ENCODE measurements around the gene SLC25A51.

DNA sequence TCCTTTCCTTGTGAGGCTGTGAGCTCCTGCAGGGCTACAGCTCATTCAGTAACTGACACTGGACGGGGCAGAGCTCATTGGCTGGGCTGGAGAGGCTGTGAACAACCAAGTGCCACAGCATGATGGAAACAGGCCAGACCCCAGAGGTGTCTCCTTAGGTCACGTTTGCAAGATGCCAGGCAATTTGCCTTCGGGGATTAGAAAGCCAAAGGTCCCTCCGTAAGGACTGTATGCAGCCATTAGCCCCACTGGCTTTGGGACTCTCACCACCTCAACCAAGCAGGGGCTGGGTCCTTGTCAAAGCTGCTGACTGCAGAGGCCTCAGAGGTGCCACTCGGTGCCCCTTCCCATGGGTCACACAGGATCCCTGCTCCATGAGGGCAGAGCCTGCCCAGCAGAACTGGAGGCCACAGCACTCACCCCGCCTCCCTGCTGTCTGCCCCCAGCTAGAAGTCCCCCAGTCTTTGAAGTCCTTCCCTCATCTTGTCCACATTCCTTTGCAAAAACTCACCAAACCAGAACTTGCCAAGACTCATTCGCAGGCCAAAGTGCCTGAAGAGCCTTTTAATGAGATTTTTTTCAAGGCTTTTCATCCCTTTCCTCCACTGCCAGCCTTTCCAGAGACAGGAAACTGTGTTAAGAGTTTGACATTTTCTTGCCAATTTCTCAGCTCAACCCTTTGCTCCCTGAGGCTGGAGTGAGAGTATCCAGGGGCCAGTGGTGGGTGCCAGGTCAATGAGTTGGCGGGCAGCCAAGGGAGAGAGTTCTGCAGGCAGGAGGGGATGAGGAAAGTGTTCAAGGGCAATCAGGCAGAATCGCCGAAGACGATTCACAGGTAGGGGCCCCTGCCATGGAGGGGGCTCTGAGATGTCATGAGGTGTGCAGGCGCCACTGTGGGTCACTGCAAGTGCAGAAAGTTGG is 39.7 kb upstream of the SLC25A51 start:
- TF ChIP-seq, protein P1, sequence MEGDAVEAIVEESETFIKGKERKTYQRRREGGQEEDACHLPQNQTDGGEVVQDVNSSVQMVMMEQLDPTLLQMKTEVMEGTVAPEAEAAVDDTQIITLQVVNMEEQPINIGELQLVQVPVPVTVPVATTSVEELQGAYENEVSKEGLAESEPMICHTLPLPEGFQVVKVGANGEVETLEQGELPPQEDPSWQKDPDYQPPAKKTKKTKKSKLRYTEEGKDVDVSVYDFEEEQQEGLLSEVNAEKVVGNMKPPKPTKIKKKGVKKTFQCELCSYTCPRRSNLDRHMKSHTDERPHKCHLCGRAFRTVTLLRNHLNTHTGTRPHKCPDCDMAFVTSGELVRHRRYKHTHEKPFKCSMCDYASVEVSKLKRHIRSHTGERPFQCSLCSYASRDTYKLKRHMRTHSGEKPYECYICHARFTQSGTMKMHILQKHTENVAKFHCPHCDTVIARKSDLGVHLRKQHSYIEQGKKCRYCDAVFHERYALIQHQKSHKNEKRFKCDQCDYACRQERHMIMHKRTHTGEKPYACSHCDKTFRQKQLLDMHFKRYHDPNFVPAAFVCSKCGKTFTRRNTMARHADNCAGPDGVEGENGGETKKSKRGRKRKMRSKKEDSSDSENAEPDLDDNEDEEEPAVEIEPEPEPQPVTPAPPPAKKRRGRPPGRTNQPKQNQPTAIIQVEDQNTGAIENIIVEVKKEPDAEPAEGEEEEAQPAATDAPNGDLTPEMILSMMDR (IDR thresholded peaks at IDR 0.05): no peak
- TF ChIP-seq POLR2AphosphoS5 (IDR thresholded peaks at IDR 0.05): peak; percentile 39

Data from prostate gland (tissue), 2 donors.